Gastrocnemius medialis (tissue), 4 donors: ENCODE results near the gene EFNA5.

Source experiments
- POLR2A ChIP-seq, 2 donors: fragments of 450-650 bp; IDR thresholded peaks; one replicate each; pipeline ENCODE4 v1.6.1; 2017; ENCODE audit warnings: antibody characterized with exemption in 2 of 2, mild to moderate bottlenecking in 2 of 2, moderate library complexity in 2 of 2
- TF ChIP-seq, protein P1 (sequence below), 5 experiments: fragments of 450-650 bp in 3 of 5; fragments of 200-600 bp in 2 of 5; sonication (generic) in 2 of 5; IDR thresholded peaks in 4 of 5; conservative IDR thresholded peaks in 1 of 5; 1 replicate in 4 of 5; 2 replicates in 1 of 5; pipeline ENCODE4 v1.5.1; 2016 to 2019; ENCODE audit warnings: antibody characterized with exemption in 5 of 5, mild to moderate bottlenecking in 3 of 5, moderate library complexity in 3 of 5

DNA sequence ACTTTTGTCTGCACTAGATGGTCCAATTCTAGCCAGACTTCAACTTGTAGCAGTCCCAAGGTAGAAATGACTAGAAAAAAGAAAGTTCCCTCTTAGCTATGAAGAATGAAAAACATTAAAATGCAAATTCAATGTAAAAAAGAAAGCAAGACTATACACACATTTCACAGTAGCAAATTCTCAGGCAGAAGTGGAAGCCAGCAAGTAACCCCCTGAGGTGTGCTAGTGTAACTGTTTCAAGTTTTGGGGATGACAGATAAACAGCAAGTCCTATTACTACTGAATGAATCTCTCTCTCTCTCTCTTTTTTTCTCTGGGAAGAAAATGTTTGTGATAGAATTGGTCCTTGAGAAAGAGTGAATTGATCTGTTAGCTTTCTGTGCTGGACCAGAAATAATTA lies 185.6 kb downstream of the EFNA5 start:
- TF ChIP-seq, protein P1, sequence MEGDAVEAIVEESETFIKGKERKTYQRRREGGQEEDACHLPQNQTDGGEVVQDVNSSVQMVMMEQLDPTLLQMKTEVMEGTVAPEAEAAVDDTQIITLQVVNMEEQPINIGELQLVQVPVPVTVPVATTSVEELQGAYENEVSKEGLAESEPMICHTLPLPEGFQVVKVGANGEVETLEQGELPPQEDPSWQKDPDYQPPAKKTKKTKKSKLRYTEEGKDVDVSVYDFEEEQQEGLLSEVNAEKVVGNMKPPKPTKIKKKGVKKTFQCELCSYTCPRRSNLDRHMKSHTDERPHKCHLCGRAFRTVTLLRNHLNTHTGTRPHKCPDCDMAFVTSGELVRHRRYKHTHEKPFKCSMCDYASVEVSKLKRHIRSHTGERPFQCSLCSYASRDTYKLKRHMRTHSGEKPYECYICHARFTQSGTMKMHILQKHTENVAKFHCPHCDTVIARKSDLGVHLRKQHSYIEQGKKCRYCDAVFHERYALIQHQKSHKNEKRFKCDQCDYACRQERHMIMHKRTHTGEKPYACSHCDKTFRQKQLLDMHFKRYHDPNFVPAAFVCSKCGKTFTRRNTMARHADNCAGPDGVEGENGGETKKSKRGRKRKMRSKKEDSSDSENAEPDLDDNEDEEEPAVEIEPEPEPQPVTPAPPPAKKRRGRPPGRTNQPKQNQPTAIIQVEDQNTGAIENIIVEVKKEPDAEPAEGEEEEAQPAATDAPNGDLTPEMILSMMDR (IDR thresholded peaks at IDR 0.05 in 4 of 5, conservative IDR thresholded peaks at IDR 0.05 in 1 of 5) = no peak
- TF ChIP-seq POLR2A (IDR thresholded peaks at IDR 0.05) = no peak
